ENCODE results near the gene GIT2.

- TF ChIP-seq CTCF (IDR thresholded peaks at IDR 0.05; ENCODE audit: control extremely low read depth in 1 of 3, insufficient read depth in 1 of 3, low read depth in 1 of 3, low read length in 3 of 3) (no peak), CEBPB (IDR thresholded peaks at IDR 0.05; ENCODE audit: low read depth, low read length) (no peak), CHD2 (IDR thresholded peaks at IDR 0.05; ENCODE audit: low read length) (no peak), JUN (IDR thresholded peaks at IDR 0.05; ENCODE audit: low read depth, low read length) (no peak), SIN3A (conservative IDR thresholded peaks at IDR 0.05 in 1 of 2, IDR thresholded peaks at IDR 0.05 in 1 of 2; ENCODE audit: low read depth in 1 of 2, low read length in 2 of 2) (no peak), MAX (IDR thresholded peaks at IDR 0.05) (no peak), ZNF274 (IDR thresholded peaks at IDR 0.05; ENCODE audit: borderline replicate concordance, extremely low read depth, low read length) (no peak), EZH2 (IDR thresholded peaks at IDR 0.05; ENCODE audit: low read depth, low read length, severe bottlenecking) (no peak), POLR2AphosphoS5 (IDR thresholded peaks at IDR 0.05; ENCODE audit: low read depth, low read length) (no peak), RFX5 (IDR thresholded peaks at IDR 0.05; ENCODE audit: borderline replicate concordance, low read depth, low read length) (no peak), KDM1A (IDR thresholded peaks at IDR 0.05; ENCODE audit: borderline replicate concordance, low read length) (no peak), RAD21 (IDR thresholded peaks at IDR 0.05 in 1 of 2, conservative IDR thresholded peaks at IDR 0.05 in 1 of 2; ENCODE audit: low read depth in 2 of 2, low read length in 2 of 2) (no peak), EP300 (IDR thresholded peaks at IDR 0.05; ENCODE audit: borderline replicate concordance in 1 of 2, low read depth in 2 of 2, low read length in 2 of 2) (no peak), SP1 (IDR thresholded peaks at IDR 0.05; ENCODE audit: low read depth, low read length) (no peak)
These were observed 101.2 kb downstream of the GIT2 start for GRCh38 chr12:109894939-109895338.
